ENCODE measurements around the gene FLT3LG. TPM values are rescaled to one million over a fixed set of nuclear protein-coding genes. Genes with fewer than 3 reads are reported as not detected.
"Not testable (repeated sequence)": the region's sequence is repeated elsewhere in the genome, so short reads cannot be mapped to it uniquely, and the experiment has no call there.

The FLT3LG gene
- polyA plus RNA-seq, 1 experiment: 7.7 TPM

- H3K27me3 ChIP-seq (ENCODE audit: control insufficient read depth, insufficient read depth, low read length): peaks cover 36% of the 10 kb centered on the region
- POLR2A ChIA-PET: interaction anchor here (0.6 kb wide), 1 partner anchor 18 kb away, joined by 4 read pairs; no protein-coding TSS in a partner anchor
- no peak for TF ChIP-seq CTCF (IDR thresholded peaks at IDR 0.05; ENCODE audit: insufficient read depth, low read depth, low read length)
- peak overlapping the region; percentile 72 for H3K4me3 ChIP-seq (ENCODE audit: low read depth, low read length)
- DNase-seq (ENCODE audit: low read depth): no peak
- H3K36me3 ChIP-seq (ENCODE audit: control insufficient read depth, insufficient read depth, low read length): peaks cover 7% of the 10 kb centered on the region
- CTCF ChIA-PET: interaction anchor here (0.7 to 2.3 kb wide), 18 partner anchors 9 to 217 kb away, joined by 3 to 13 read pairs (median 4); partner anchors contain the start of genes GFY and PIH1D1
Observed at GRCh38 chr19:49442771-49443365, 31.1 kb upstream of the FLT3LG start.

DNA sequence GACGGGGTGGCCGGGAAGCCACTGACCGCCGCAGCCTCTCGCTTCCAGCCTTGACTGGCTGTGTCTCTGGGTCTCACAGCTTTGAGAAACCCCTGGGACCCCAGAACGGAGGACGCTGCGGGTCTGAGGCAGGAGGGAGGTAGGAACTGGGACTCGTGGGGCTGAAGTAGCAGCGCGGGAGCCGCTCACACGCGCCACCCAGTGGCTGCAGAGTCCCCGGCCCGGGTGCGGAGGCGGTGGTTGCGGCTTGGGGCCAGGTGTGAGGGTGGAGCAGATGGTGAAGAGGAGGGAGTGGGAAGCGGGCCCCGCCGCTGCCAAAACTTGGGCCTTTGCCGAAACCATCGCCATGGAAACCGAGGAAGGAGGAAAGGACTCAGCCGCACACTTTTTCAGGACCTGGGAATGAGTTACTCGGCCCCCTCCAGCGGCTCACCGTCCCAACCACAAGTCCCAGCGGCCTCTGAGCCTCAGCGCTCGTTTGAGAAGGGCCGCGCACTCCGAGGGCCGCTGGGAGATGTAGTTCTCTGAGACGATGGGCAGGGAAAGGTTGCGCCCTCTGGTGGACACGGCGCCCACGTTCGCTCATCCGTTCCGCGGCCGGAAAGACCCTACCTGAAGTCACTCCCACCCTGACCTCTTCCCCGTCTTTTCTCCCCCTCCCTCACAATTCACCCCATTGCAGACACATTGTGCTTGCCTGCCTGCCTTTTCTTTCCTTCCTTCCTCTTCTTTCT, 30.5 kb upstream of the FLT3LG start:
- TF ChIP-seq CTCF (IDR thresholded peaks at IDR 0.05; ENCODE audit: insufficient read depth, low read depth, low read length): peak; percentile 84
- POLR2A ChIA-PET: no interaction called here
- peaks cover 29% of the 10 kb centered on the region for H3K27me3 ChIP-seq (ENCODE audit: control insufficient read depth, insufficient read depth, low read length)
- CTCF ChIA-PET: interaction anchor here (0.6 to 2.3 kb wide), 16 partner anchors 10 to 218 kb away, joined by 3 to 13 read pairs (median 3); partner anchors contain the start of genes GFY and TEAD2
- H3K36me3 ChIP-seq (ENCODE audit: control insufficient read depth, insufficient read depth, low read length): peaks cover 9% of the 10 kb centered on the region
- peak; percentile 53 for DNase-seq (ENCODE audit: low read depth)
- H3K4me3 ChIP-seq (ENCODE audit: low read depth, low read length): peak overlapping the region; percentile 72

DNA sequence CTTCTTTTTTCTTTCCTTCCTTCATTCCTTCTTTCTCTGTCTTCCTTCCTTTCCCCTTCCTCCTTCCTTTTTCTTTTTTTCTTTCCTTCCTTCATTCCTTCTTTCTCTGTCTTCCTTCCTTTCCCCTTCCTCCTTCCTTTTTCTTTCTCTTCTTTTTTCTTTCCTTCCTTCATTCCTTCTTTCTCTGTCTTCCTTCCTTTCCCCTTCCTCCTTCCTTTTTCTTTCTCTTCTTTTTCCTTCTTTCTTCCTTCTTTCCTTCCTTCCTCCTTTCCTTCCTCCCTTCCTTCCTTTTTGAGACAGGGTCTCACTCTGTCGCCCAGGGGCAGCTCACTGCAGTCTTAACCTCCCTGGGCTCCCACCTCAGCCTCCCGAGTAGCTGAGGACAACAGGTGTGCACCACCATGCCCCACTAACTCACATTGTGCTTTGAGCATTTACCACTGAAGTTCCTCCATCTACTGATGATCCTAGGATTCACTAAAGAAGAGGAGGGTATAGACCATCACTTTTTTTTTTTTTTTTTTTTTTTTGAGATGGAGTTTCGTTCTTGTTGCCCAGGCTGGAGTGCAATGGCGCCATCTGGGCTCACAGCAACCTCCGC, 29.8 kb upstream of the FLT3LG start:
- POLR2A ChIA-PET: interaction anchor here (0.5 kb wide), 1 partner anchor 28 kb away, joined by 3 read pairs; no protein-coding TSS in a partner anchor
- not testable (repeated sequence) for H3K36me3 ChIP-seq (ENCODE audit: control insufficient read depth, insufficient read depth, low read length); DNase-seq (ENCODE audit: low read depth); H3K4me3 ChIP-seq (ENCODE audit: low read depth, low read length)
- peaks cover 23% of the 10 kb centered on the region for H3K27me3 ChIP-seq (ENCODE audit: control insufficient read depth, insufficient read depth, low read length)
- CTCF ChIA-PET: interaction anchor here (0.6 to 3.1 kb wide), 8 partner anchors 9 to 178 kb away, joined by 3 to 16 read pairs (median 3); partner anchors contain the start of gene TEAD2

GRCh38 chr19:49445997-49446396, 28.0 kb upstream of the FLT3LG start:
- no peak for TF ChIP-seq CTCF (IDR thresholded peaks at IDR 0.05; ENCODE audit: insufficient read depth, low read depth, low read length)
- POLR2A ChIA-PET: no interaction called here
- H3K36me3 ChIP-seq (ENCODE audit: control insufficient read depth, insufficient read depth, low read length): peaks cover 10% of the 10 kb centered on the region
- peaks cover 6% of the 10 kb centered on the region for H3K27me3 ChIP-seq (ENCODE audit: control insufficient read depth, insufficient read depth, low read length)
- CTCF ChIA-PET: interaction anchor here (0.6 to 3.1 kb wide), 2 partner anchors 55 to 180 kb away, joined by 4 to 16 read pairs; no protein-coding TSS in a partner anchor
- no peak for DNase-seq (ENCODE audit: low read depth)
- H3K4me3 ChIP-seq (ENCODE audit: low read depth, low read length): no peak overlapping the region

- POLR2A ChIA-PET: no interaction called here
- no peak for DNase-seq (ENCODE audit: low read depth)
- H3K4me3 ChIP-seq (ENCODE audit: low read depth, low read length): no peak overlapping the region
- no peaks in the 10 kb centered on the region for H3K27me3 ChIP-seq (ENCODE audit: control insufficient read depth, insufficient read depth, low read length)
- TF ChIP-seq CTCF (IDR thresholded peaks at IDR 0.05; ENCODE audit: insufficient read depth, low read depth, low read length): no peak
- CTCF ChIA-PET: interaction anchor here (1.0 to 1.5 kb wide), 3 partner anchors 26 to 221 kb away, joined by 3 to 7 read pairs (median 5); partner anchors contain the start of gene FLT3LG
- H3K36me3 ChIP-seq (ENCODE audit: control insufficient read depth, insufficient read depth, low read length): peaks cover 10% of the 10 kb centered on the region
Observed at GRCh38 chr19:49447485-49448431, 26.3 kb upstream of the FLT3LG start.
